Endodermal cell (in vitro differentiated cells): ENCODE data around the gene CYLD. TPM values are rescaled to one million over a fixed set of nuclear protein-coding genes. Genes with fewer than 3 reads are reported as not detected.

ENCODE experiments used
- DNase-seq: peaks from one replicate; pipeline ENCODE4 v3.0.0-alpha.2; 2017
- H3K27ac ChIP-seq: 2 replicates; pipeline ENCODE4 v1.5.1; 2013; ENCODE audit warnings: mild to moderate bottlenecking, low read depth, low read length, moderate library complexity
- H3K27me3 ChIP-seq: 2 replicates; pipeline ENCODE4 v1.6.1; 2013; ENCODE audit warnings: mild to moderate bottlenecking, low read length, moderate library complexity; ENCODE audit not compliant: insufficient read depth, control insufficient read depth, poor library complexity, severe bottlenecking
- H3K36me3 ChIP-seq: 2 replicates; pipeline ENCODE4 v1.7.0; 2013; ENCODE audit warnings: mild to moderate bottlenecking, low read length, moderate library complexity; ENCODE audit not compliant: control insufficient read depth, insufficient read depth
- H3K4me1 ChIP-seq: one replicate; pipeline ENCODE4 v1.7.0; 2013; ENCODE audit warnings: low read length; ENCODE audit not compliant: control insufficient read depth, insufficient read depth
- H3K4me3 ChIP-seq: 2 replicates; pipeline ENCODE4 v1.5.1; 2013; ENCODE audit warnings: mild to moderate bottlenecking, low read length, moderate library complexity
- H3K9ac ChIP-seq: 2 replicates; pipeline ENCODE4 v1.6.1; 2013; ENCODE audit warnings: mild to moderate bottlenecking, low read length, moderate library complexity; ENCODE audit not compliant: poor library complexity, severe bottlenecking; ENCODE audit errors: extremely low read depth
- H3K9me3 ChIP-seq: 2 replicates; pipeline ENCODE4 v1.6.1; 2013; ENCODE audit warnings: mild to moderate bottlenecking, low read length, moderate library complexity; ENCODE audit not compliant: control insufficient read depth
- H3K27ac Mint-ChIP-seq: 2 replicates; pipeline ENCODE4 v1.8.0; 2020; ENCODE audit warnings: mixed read lengths
- H3K27me3 Mint-ChIP-seq: 2 replicates; pipeline ENCODE4 v1.8.0; 2021; ENCODE audit warnings: mild to moderate bottlenecking, mixed read lengths; ENCODE audit not compliant: insufficient read depth
- H3K36me3 Mint-ChIP-seq: 2 replicates; pipeline ENCODE4 v1.8.0; 2020; ENCODE audit warnings: low read depth, mixed read lengths
- H3K4me1 Mint-ChIP-seq: 2 replicates; pipeline ENCODE4 v1.8.0; 2020; ENCODE audit warnings: mixed read lengths
- H3K4me3 Mint-ChIP-seq: 2 replicates; pipeline ENCODE4 v1.8.0; 2020; ENCODE audit warnings: mild to moderate bottlenecking, moderate library complexity, mixed read lengths
- H3K9me3 Mint-ChIP-seq: 2 replicates; pipeline ENCODE4 v1.8.0; 2020; ENCODE audit warnings: mild to moderate bottlenecking, mixed read lengths
- CTCF ChIP-seq: fragments of 200-600 bp; sonication (generic); conservative IDR thresholded peaks from 2 replicates; pipeline ENCODE4 v1.5.0; 2021; ENCODE audit warnings: antibody characterized with exemption, mild to moderate bottlenecking
- WGBS, 2 experiments: methylation state at CpG; one replicate each; pipeline versions ENCODE4 v1.1.5 to v1.1.7; 2013; ENCODE audit warnings: missing lambda C conversion rate in 2 of 2, mixed read lengths in 1 of 2; ENCODE audit not compliant: insufficient coverage in 1 of 2, insufficient read length in 1 of 2; 5-methylcytosine and 5-hydroxymethylcytosine counted together
- total RNA-seq, 2 donors: library from RNA; stranded (reverse); fragmentation: NEBNext Ultra II Directional in 1 of 2; extraction: Animal tissue kit (Norgen Biotek cat#: 25700) in 1 of 2; gene quantifications; 2 replicates in 1 of 2; 3 replicates in 1 of 2; pipeline ENCODE4 v1.2.1, GENCODE V29; 2021

Gene CYLD
- total RNA-seq, 2 donors from 2014 or later = 12.7 TPM

- no peak overlapping the region for H3K27ac Mint-ChIP-seq
- H3K4me3 Mint-ChIP-seq = no peak overlapping the region
- DNase-seq = no peak
- no peak for TF ChIP-seq CTCF
- Histone ChIP-seq H3K36me3 (no peaks in the 10 kb centered on the region), H3K9ac (no peak overlapping the region), H3K4me1 (no peaks in the 10 kb centered on the region), H3K27ac (no peak overlapping the region), H3K27me3 (no peaks in the 10 kb centered on the region), H3K4me3 (no peak overlapping the region), H3K9me3 (no peaks in the 10 kb centered on the region)
- H3K36me3 Mint-ChIP-seq = no peaks in the 10 kb centered on the region
- H3K9me3 Mint-ChIP-seq = no peaks in the 10 kb centered on the region
- WGBS, 2 experiments = 83 to 100% methylated on average over 2 to 4 of the region's 4 CpGs
- H3K4me1 Mint-ChIP-seq = peaks cover 11% of the 10 kb centered on the region
- peaks cover 2% of the 10 kb centered on the region for H3K27me3 Mint-ChIP-seq
Observed at GRCh38 chr16:50814052-50814451, 72.2 kb downstream of the CYLD start.

- Histone ChIP-seq H3K27me3 (no peaks in the 10 kb centered on the region), H3K36me3 (no peaks in the 10 kb centered on the region), H3K9me3 (no peaks in the 10 kb centered on the region), H3K4me3 (no peak overlapping the region), H3K4me1 (no peaks in the 10 kb centered on the region), H3K27ac (no peak overlapping the region), H3K9ac (no peak overlapping the region)
- Mint-ChIP-seq H3K4me3 (no peak overlapping the region), H3K4me1 (peaks cover 6% of the 10 kb centered on the region), H3K27me3 (peaks cover 2% of the 10 kb centered on the region), H3K9me3 (no peaks in the 10 kb centered on the region), H3K27ac (no peak overlapping the region), H3K36me3 (no peaks in the 10 kb centered on the region)
- TF ChIP-seq CTCF = no peak
- 98 to 100% methylated on average over 3 to 6 of the region's 7 CpGs for whole genome bisulfite sequencing, 2 experiments
- DNase-seq = no peak
Observed at GRCh38 chr16:50814541-50814940, 72.7 kb downstream of the CYLD start.

DNA sequence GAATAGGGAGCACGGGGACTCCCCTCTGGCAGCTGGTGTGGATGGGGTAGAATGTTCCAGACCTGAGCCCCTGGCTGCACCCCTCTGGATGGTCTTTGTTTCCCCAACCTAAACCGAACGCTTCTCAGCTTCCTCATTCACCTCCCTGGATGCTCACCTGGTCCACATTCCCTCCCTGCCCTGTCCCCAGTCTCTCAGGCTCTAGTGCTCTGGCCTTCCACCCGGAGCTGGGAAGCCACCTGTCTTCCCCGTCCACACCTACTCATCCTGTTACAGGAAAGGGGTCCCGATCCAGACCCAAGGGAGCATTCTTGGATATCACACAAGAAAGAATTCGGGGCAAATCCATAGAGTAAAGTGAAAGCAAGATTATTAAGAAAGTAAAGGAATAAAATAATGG is 73.5 kb downstream of the CYLD start:
- no peak overlapping the region for H3K4me3 ChIP-seq
- Mint-ChIP-seq H3K9me3 (no peaks in the 10 kb centered on the region), H3K4me1 (no peaks in the 10 kb centered on the region), H3K27ac (no peak overlapping the region), H3K4me3 (no peak overlapping the region), H3K36me3 (no peaks in the 10 kb centered on the region), H3K27me3 (peaks cover 2% of the 10 kb centered on the region)
- TF ChIP-seq CTCF = no peak
- no peaks in the 10 kb centered on the region for H3K36me3 ChIP-seq
- DNase-seq = no peak
- H3K27me3 ChIP-seq = no peaks in the 10 kb centered on the region
- no peak overlapping the region for H3K9ac ChIP-seq
- 85 to 92% methylated on average over 5 to 7 of the region's 7 CpGs for WGBS, 2 experiments
- no peaks in the 10 kb centered on the region for H3K9me3 ChIP-seq
- H3K4me1 ChIP-seq = no peaks in the 10 kb centered on the region
- H3K27ac ChIP-seq = no peak overlapping the region
